PC-3 (cell line): ENCODE results near the gene ELN. TPM values are rescaled to one million over a fixed set of nuclear protein-coding genes. Genes with fewer than 3 reads are reported as not detected.

ENCODE experiments used
- ATAC-seq: fragments of 200-7000 bp; cut with Tn5 transposase; 2 replicates; pipeline ENCODE4 v1.9.1; 2020; ENCODE audit warnings: mild to moderate bottlenecking, moderate library complexity
- BruUV-seq: library from RNA; stranded (reverse); fragments of 400-500 nt; replicated peaks from 2 replicates; lab custom pipeline; 2021; lab: Mats Ljungman, UMichigan
- CTCF ChIA-PET: fragments of 300-600 bp; sonication (Branson Sonifier 250); formaldehyde crosslinking; loops from one replicate; lab custom pipeline; 2022; ENCODE audit warnings: antibody characterized with exemption; lab: Charles Lee
- POLR2A ChIA-PET: fragments of 300-600 bp; sonication (Branson Sonifier 250); formaldehyde crosslinking; loops from one replicate; lab custom pipeline; 2022; ENCODE audit warnings: antibody characterized with exemption; ENCODE audit not compliant: unreplicated experiment; lab: Charles Lee
- DNase-seq: peaks from one replicate; pipeline ENCODE4 v3.0.0-alpha.2; 2015
- H2AFZ ChIP-seq: fragments of 300-600 bp; sonication (generic); 2 replicates; pipeline ENCODE4 v1.6.0; 2016; ENCODE audit warnings: antibody characterized with exemption, low read length
- H3F3A ChIP-seq: fragments of 300-600 bp; sonication (generic); one replicate; pipeline ENCODE4 v1.6.0; 2017; ENCODE audit warnings: antibody characterized with exemption, low read length, control low read depth, mild to moderate bottlenecking; ENCODE audit not compliant: unreplicated experiment
- H3K27ac ChIP-seq: fragments of 300-600 bp; sonication (generic); 2 replicates; pipeline ENCODE4 v1.5.1; 2016; ENCODE audit warnings: mild to moderate bottlenecking, low read length
- H3K27me3 ChIP-seq: fragments of 300-600 bp; sonication (generic); 2 replicates; pipeline ENCODE4 v1.6.1; 2016; ENCODE audit warnings: low read length, mixed read lengths
- H3K36me3 ChIP-seq: fragments of 300-600 bp; sonication (generic); 2 replicates; pipeline ENCODE4 v1.6.1; 2016; ENCODE audit warnings: low read depth, mixed run types, low read length, mixed read lengths
- H3K4me1 ChIP-seq: fragments of 300-600 bp; sonication (generic); 2 replicates; pipeline ENCODE4 v1.5.1; 2016; ENCODE audit warnings: low read length; ENCODE audit not compliant: insufficient read depth
- H3K4me2 ChIP-seq: fragments of 300-600 bp; sonication (generic); 2 replicates; pipeline ENCODE4 v1.6.0; 2016; ENCODE audit warnings: low read length
- H3K4me3 ChIP-seq: fragments of 300-600 bp; sonication (generic); 2 replicates; pipeline ENCODE4 v1.5.1; 2016; ENCODE audit warnings: mild to moderate bottlenecking, low read length, mixed read lengths
- H3K79me2 ChIP-seq: fragments of 300-600 bp; sonication (generic); 2 replicates; pipeline ENCODE4 v1.6.1; 2017; ENCODE audit warnings: low read length, mixed read lengths
- H3K9ac ChIP-seq: fragments of 300-600 bp; sonication (generic); 2 replicates; pipeline ENCODE4 v1.6.0; 2016; ENCODE audit warnings: mild to moderate bottlenecking, low read length
- H3K9me2 ChIP-seq: fragments of 300-600 bp; sonication (generic); replicated peaks from 2 replicates; pipeline ENCODE4 v1.6.1; 2016; ENCODE audit warnings: mixed run types, low read length, mixed read lengths
- H3K9me3 ChIP-seq: fragments of 300-600 bp; sonication (generic); 2 replicates; pipeline ENCODE4 v1.6.1; 2016; ENCODE audit warnings: low read length, mixed read lengths
- H4K20me1 ChIP-seq: fragments of 300-600 bp; sonication (generic); 2 replicates; pipeline ENCODE4 v1.6.1; 2016; ENCODE audit warnings: low read length, mixed read lengths
- EZH2 ChIP-seq: fragments of 300-600 bp; sonication (generic); IDR thresholded peaks from one replicate; pipeline ENCODE4 v1.6.1; 2017; ENCODE audit warnings: antibody characterized with exemption, mild to moderate bottlenecking, low read length; ENCODE audit not compliant: unreplicated experiment
- EZH2phosphoT487 ChIP-seq: fragments of 300-600 bp; sonication (generic); IDR thresholded peaks from 2 replicates; pipeline ENCODE4 v1.6.1; 2018; ENCODE audit warnings: mild to moderate bottlenecking, antibody characterized with exemption, low read length, borderline replicate concordance
- intact Hi-C: fragments of 100-400 bp; cut with micrococcal nuclease; formaldehyde crosslinking; loops from 2 replicates; pipeline ENCODE4 v1.9.0; 2023
- total RNA-seq: library from RNA; depleted of rRNA; stranded (reverse); fragments of >200 nt; gene quantifications from 2 replicates; pipeline ENCODE4 v1.2.3, GENCODE V29; 2014
- TF ChIP-seq, protein P1 (sequence below): fragments of 300-600 bp; sonication (generic); conservative IDR thresholded peaks from 2 replicates; pipeline ENCODE4 v1.5.1; 2017; ENCODE audit warnings: antibody characterized with exemption, low read depth, mild to moderate bottlenecking, low read length

The ELN gene
- total RNA-seq, 1 experiment from 2014 or later = 0.07 TPM

DNA sequence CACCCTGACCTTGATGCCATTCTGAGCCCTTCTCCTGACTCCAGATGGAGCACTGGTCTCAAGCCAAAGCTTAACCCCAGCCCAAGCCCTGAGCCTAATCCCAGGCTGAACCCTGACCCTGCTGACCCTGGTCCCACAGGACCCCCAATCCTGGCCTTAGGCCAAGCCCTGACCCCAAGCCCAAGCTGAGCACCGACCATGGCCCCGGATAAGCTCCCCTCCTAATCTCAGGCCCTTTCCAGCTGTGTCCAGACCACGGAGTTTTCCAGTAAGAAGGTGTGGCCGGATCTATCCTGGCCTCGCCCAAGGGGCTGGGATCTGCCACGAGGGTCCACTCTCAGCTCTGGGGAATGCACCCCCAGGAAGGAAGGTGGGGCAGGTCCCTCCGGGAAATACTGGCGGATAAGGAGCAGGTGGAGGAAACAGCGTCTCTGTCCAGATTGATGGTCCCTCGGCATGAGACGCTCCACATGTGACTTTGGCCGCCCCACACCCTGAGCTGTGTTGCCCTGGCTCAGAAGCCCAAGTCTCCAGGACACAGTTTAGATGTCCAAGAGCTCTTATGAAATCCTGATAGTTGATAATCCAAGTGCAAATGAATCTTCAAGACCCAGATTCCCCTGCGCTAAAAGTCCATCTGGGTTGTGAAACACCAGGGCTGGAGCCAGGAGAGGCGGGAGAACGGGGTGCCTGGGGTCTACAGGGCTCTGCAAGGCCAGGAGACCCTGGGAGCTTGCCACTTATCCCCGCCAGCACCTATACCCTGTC, 10.4 kb downstream of the ELN start:
- Histone ChIP-seq H4K20me1 (no peaks in the 10 kb centered on the region), H3K9ac (no peak overlapping the region), H3K4me1 (no peaks in the 10 kb centered on the region), H3K27me3 (no peaks in the 10 kb centered on the region), H3K4me2 (no peak overlapping the region), H3K36me3 (no peaks in the 10 kb centered on the region), H3K9me2 (no peaks in the 10 kb centered on the region), H3K27ac (no peak overlapping the region), H2AFZ (no peak overlapping the region), H3K4me3 (no peak overlapping the region), H3F3A (no peaks in the 10 kb centered on the region), H3K79me2 (no peaks in the 10 kb centered on the region), H3K9me3 (no peaks in the 10 kb centered on the region)
- ChIA-PET POLR2A (no interaction called here), CTCF (no interaction called here)
- TF ChIP-seq EZH2phosphoT487 = no peak
- TF ChIP-seq EZH2 = no peak
- TF ChIP-seq, protein P1, sequence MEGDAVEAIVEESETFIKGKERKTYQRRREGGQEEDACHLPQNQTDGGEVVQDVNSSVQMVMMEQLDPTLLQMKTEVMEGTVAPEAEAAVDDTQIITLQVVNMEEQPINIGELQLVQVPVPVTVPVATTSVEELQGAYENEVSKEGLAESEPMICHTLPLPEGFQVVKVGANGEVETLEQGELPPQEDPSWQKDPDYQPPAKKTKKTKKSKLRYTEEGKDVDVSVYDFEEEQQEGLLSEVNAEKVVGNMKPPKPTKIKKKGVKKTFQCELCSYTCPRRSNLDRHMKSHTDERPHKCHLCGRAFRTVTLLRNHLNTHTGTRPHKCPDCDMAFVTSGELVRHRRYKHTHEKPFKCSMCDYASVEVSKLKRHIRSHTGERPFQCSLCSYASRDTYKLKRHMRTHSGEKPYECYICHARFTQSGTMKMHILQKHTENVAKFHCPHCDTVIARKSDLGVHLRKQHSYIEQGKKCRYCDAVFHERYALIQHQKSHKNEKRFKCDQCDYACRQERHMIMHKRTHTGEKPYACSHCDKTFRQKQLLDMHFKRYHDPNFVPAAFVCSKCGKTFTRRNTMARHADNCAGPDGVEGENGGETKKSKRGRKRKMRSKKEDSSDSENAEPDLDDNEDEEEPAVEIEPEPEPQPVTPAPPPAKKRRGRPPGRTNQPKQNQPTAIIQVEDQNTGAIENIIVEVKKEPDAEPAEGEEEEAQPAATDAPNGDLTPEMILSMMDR = no peak
- DNase-seq (no peak), ATAC-seq (no peak)
- intact Hi-C loops = no loop called here
- no TSS peak for BruUV-seq

DNA sequence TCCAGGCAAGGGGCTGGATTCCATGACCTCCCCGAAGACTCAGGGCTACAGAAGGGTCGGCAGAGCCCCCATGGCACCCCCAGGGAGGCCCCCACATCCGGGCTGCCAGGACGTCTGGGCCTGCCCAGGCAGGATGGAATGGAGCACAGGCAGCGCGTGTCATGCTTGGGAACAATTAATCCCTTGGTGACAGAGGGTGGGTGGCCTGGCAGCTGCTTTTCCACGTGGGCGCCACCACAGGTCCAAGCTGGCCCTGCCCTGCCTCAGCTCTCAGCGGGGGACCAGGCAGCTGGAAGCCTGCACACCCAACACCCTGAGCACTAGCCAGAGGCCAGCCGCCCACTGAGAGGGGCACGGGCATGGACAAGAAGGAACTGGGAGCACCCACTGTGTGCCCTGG, 11.4 kb downstream of the ELN start:
- no peaks in the 10 kb centered on the region for H3K36me3 ChIP-seq
- no TSS peak for BruUV-seq
- no peaks in the 10 kb centered on the region for H3K9me3 ChIP-seq
- intact Hi-C loops = no loop called here
- H3K79me2 ChIP-seq = no peaks in the 10 kb centered on the region
- no peaks in the 10 kb centered on the region for H3F3A ChIP-seq
- ChIA-PET POLR2A (interaction anchor here (0.6 kb wide), 1 partner anchor 402 kb away, joined by 4 read pairs; no protein-coding TSS in a partner anchor), CTCF (no interaction called here)
- ATAC-seq (no peak), DNase-seq (no peak)
- no peak overlapping the region for H3K27ac ChIP-seq
- H3K4me2 ChIP-seq = no peak overlapping the region
- no peaks in the 10 kb centered on the region for H3K27me3 ChIP-seq
- H4K20me1 ChIP-seq = no peaks in the 10 kb centered on the region
- TF ChIP-seq, protein P1 = no peak
- TF ChIP-seq EZH2phosphoT487 (no peak), EZH2 (no peak)
- H3K4me3 ChIP-seq = no peak overlapping the region
- no peaks in the 10 kb centered on the region for H3K9me2 ChIP-seq
- H3K9ac ChIP-seq = no peak overlapping the region
- no peaks in the 10 kb centered on the region for H3K4me1 ChIP-seq
- no peak overlapping the region for H2AFZ ChIP-seq

DNA sequence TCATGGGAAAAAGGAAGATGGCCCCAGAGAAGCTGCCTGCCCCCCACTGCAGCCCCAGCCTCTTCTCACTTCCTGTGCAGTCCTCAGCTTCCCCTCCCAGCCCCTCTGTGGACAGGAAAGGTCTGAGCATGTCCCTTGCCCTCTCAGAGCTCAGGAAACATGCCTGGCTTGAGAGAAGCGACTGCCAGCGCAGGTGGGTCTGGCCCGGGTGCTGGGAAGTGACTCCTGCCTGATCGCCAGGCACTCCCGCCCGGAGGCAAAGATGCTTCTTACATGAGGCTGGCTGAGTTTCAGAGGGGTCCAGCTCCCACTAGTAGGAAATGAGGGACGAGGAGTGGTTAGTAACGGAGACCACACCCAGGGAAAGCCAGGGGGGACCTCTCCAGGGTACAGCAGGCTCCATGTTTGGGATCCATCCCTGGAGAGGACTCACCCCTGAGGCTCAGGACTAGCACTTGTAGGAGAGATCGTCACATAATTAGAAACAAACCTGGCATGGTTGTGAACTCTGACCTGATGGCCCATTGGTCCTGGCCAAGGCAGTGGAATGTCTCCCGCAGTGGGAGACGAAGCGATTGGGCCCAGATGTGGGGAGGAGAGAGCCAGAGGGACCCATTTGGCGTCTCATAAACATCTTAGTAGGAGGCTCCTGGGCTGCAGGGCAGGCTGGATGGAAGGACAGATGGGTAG, 12.3 kb downstream of the ELN start:
- ATAC-seq (no peak), DNase-seq (no peak)
- no TSS peak for BruUV-seq
- no peaks in the 10 kb centered on the region for H3K4me1 ChIP-seq
- H3K27ac ChIP-seq = no peak overlapping the region
- TF ChIP-seq, protein P1 = no peak
- no peaks in the 10 kb centered on the region for H3K9me3 ChIP-seq
- no peak overlapping the region for H3K4me3 ChIP-seq
- no peak overlapping the region for H2AFZ ChIP-seq
- H3K4me2 ChIP-seq = no peak overlapping the region
- no peaks in the 10 kb centered on the region for H3K27me3 ChIP-seq
- CTCF ChIA-PET = no interaction called here
- no peaks in the 10 kb centered on the region for H4K20me1 ChIP-seq
- POLR2A ChIA-PET = no interaction called here
- no peaks in the 10 kb centered on the region for H3K36me3 ChIP-seq
- no peak overlapping the region for H3K9ac ChIP-seq
- no peaks in the 10 kb centered on the region for H3K79me2 ChIP-seq
- intact Hi-C loops = no loop called here
- no peaks in the 10 kb centered on the region for H3F3A ChIP-seq
- no peaks in the 10 kb centered on the region for H3K9me2 ChIP-seq
